ENCODE data around the gene ASTN1.

DNA sequence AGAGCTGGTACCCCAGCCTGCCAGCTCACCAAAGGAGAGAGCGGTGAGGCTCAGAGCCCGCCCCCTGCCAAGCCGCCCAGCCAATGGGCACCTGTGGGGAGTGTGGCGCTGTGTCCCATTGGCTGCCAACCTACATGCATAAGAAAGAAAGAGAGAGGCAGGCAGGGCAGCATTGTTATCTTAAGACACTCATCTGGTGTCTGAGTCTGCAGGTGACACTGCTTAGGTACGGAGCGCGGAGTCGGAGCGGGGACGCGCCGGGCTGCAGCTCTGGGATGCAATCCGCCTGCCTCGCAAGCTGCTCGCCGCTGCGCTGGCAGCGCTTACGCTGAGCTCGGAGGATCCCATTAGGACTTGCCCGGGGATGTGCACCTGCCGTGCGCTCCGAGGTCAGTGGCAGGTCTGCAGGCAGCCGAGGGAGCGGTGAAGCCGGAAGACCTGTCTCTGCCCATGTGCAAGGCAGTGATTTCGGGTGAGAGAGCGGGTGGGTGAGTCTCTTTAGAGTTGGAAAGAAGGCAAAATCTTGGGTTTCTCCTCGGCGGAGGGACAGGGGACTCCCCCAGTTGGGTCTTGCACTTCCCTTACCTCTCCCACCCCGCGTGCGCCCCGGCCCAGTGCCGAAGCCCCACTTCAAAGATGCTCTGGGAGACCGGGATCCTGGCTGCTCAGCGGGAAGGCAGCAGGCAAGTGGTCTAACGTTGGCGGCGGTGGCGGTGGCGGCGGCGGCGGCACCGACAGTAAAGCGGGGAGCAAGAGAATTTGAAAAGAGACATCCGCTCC lies 6.4 kb upstream of the ASTN1 start, which contains the start of gene BRINP2:
- TF ChIP-seq, protein P1, sequence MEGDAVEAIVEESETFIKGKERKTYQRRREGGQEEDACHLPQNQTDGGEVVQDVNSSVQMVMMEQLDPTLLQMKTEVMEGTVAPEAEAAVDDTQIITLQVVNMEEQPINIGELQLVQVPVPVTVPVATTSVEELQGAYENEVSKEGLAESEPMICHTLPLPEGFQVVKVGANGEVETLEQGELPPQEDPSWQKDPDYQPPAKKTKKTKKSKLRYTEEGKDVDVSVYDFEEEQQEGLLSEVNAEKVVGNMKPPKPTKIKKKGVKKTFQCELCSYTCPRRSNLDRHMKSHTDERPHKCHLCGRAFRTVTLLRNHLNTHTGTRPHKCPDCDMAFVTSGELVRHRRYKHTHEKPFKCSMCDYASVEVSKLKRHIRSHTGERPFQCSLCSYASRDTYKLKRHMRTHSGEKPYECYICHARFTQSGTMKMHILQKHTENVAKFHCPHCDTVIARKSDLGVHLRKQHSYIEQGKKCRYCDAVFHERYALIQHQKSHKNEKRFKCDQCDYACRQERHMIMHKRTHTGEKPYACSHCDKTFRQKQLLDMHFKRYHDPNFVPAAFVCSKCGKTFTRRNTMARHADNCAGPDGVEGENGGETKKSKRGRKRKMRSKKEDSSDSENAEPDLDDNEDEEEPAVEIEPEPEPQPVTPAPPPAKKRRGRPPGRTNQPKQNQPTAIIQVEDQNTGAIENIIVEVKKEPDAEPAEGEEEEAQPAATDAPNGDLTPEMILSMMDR (IDR thresholded peaks at IDR 0.05) = no peak
- no peak for TF ChIP-seq SIN3A (IDR thresholded peaks at IDR 0.05; ENCODE audit: borderline replicate concordance, insufficient read depth, low read depth, low read length)
- no peak for TF ChIP-seq POLR2AphosphoS5 (IDR thresholded peaks at IDR 0.05; ENCODE audit: low read depth, low read length)
- TF ChIP-seq, protein P2, sequence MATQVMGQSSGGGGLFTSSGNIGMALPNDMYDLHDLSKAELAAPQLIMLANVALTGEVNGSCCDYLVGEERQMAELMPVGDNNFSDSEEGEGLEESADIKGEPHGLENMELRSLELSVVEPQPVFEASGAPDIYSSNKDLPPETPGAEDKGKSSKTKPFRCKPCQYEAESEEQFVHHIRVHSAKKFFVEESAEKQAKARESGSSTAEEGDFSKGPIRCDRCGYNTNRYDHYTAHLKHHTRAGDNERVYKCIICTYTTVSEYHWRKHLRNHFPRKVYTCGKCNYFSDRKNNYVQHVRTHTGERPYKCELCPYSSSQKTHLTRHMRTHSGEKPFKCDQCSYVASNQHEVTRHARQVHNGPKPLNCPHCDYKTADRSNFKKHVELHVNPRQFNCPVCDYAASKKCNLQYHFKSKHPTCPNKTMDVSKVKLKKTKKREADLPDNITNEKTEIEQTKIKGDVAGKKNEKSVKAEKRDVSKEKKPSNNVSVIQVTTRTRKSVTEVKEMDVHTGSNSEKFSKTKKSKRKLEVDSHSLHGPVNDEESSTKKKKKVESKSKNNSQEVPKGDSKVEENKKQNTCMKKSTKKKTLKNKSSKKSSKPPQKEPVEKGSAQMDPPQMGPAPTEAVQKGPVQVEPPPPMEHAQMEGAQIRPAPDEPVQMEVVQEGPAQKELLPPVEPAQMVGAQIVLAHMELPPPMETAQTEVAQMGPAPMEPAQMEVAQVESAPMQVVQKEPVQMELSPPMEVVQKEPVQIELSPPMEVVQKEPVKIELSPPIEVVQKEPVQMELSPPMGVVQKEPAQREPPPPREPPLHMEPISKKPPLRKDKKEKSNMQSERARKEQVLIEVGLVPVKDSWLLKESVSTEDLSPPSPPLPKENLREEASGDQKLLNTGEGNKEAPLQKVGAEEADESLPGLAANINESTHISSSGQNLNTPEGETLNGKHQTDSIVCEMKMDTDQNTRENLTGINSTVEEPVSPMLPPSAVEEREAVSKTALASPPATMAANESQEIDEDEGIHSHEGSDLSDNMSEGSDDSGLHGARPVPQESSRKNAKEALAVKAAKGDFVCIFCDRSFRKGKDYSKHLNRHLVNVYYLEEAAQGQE (IDR thresholded peaks at IDR 0.05; ENCODE audit: insufficient read depth in 1 of 2, low read depth in 2 of 2, low read length in 1 of 2) = no peak

Measured in Panc1 (cell line).